HepG2 (cell line): Measurements from ENCODE around the gene GDPD5. TPM values are rescaled to one million over a fixed set of nuclear protein-coding genes. Genes with fewer than 3 reads are reported as not detected.

Experiments used
- CBFB ChIP-seq: sonication (generic); formaldehyde crosslinking; IDR thresholded peaks from 2 replicates; pipeline ENCODE4 v1.4.0; 2020; ENCODE audit warnings: missing genetic modification reagents
- EEA1 ChIP-seq: sonication (generic); formaldehyde crosslinking; IDR thresholded peaks from 2 replicates; pipeline ENCODE4 v1.5.1; 2020; ENCODE audit warnings: mild to moderate bottlenecking, missing genetic modification reagents, borderline replicate concordance
- HNRNPL ChIP-seq: fragments of 200-400 bp; formaldehyde crosslinking; IDR thresholded peaks from 2 replicates; pipeline ENCODE4 v1.6.1; 2017; ENCODE audit warnings: mild to moderate bottlenecking, low read depth, low read length
- RBM22 ChIP-seq: fragments of 200-400 bp; formaldehyde crosslinking; optimal IDR thresholded peaks from 2 replicates; pipeline ENCODE3; 2017; ENCODE audit warnings: mild to moderate bottlenecking, low read length, moderate library complexity
- ZFP36L1 ChIP-seq: sonication (generic); formaldehyde crosslinking; IDR thresholded peaks from 2 replicates; pipeline ENCODE4 v1.8.0; 2022; ENCODE audit warnings: mild to moderate bottlenecking, missing genetic modification reagents, moderate library complexity
- ZFP82 ChIP-seq: sonication (generic); formaldehyde crosslinking; IDR thresholded peaks from 2 replicates; pipeline ENCODE4 v1.5.1; 2020; ENCODE audit warnings: mild to moderate bottlenecking, missing genetic modification reagents, borderline replicate concordance
- ZNF235 ChIP-seq: sonication (generic); formaldehyde crosslinking; IDR thresholded peaks from 2 replicates; pipeline ENCODE4 v1.8.1; 2023; ENCODE audit warnings: mild to moderate bottlenecking, missing genetic modification reagents, borderline replicate concordance
- ZNF354B ChIP-seq: sonication (generic); formaldehyde crosslinking; IDR thresholded peaks from 2 replicates; pipeline ENCODE4 v1.8.0; 2022; ENCODE audit warnings: mild to moderate bottlenecking, missing genetic modification reagents
- ZNF879 ChIP-seq: sonication (generic); formaldehyde crosslinking; IDR thresholded peaks from 2 replicates; pipeline ENCODE4 v1.8.1; 2023; ENCODE audit warnings: missing genetic modification reagents
- polyA plus RNA-seq, 8 experiments: library from polyadenylated mRNA; depleted of rRNA in 3 of 8; stranded (reverse) in 7 of 8; unstranded in 1 of 8; fragments of >200 nt; fragmentation: Illumina TruSeq in 4 of 8; extraction: Trizol in 4 of 8; gene quantifications; 2 replicates each; pipeline versions ENCODE4 v1.2.1 to v1.2.3, GENCODE V29; 2011 to 2016; ENCODE audit warnings: low read depth in 4 of 8, missing spikeins in 1 of 8, mixed read lengths in 1 of 8; ENCODE audit not compliant: insufficient read depth in 1 of 8
- total RNA-seq, 5 experiments: library from RNA; depleted of rRNA; stranded (reverse); fragments of >200 nt; fragmentation: Illumina TruSeq; extraction: Trizol; gene quantifications; 2 replicates each; pipeline ENCODE4 v1.2.3, GENCODE V29; 2016; ENCODE audit warnings: low read depth in 1 of 5
- TF ChIP-seq, protein P1 (sequence below): sonication (generic); formaldehyde crosslinking; IDR thresholded peaks from 2 replicates; pipeline ENCODE4 v1.4.0; 2020; ENCODE audit warnings: missing genetic modification reagents
- TF ChIP-seq, protein P2 (sequence below): conservative IDR thresholded peaks from 2 replicates; pipeline ENCODE4 v1.6.1; 2018; ENCODE audit warnings: missing genetic modification reagents
- TF ChIP-seq, protein P3 (sequence below): sonication (generic); formaldehyde crosslinking; IDR thresholded peaks from 2 replicates; pipeline ENCODE4 v1.8.1; 2023; ENCODE audit warnings: mild to moderate bottlenecking, missing genetic modification reagents
- TF ChIP-seq, protein P4 (sequence below): sonication (generic); formaldehyde crosslinking; IDR thresholded peaks from 2 replicates; pipeline ENCODE4 v1.5.1; 2020; ENCODE audit warnings: mild to moderate bottlenecking, missing genetic modification reagents, moderate library complexity
- TF ChIP-seq, protein P5 (sequence below): sonication (generic); formaldehyde crosslinking; IDR thresholded peaks from 2 replicates; pipeline ENCODE4 v1.4.0; 2020; ENCODE audit warnings: mild to moderate bottlenecking, low read depth, missing genetic modification reagents

Gene GDPD5
- total and polyA plus RNA-seq, 2 of the 13 experiments (the other 11 are each of a cell fraction or from before 2014, with no cell fraction given): 55.0 to 67.5 TPM

DNA sequence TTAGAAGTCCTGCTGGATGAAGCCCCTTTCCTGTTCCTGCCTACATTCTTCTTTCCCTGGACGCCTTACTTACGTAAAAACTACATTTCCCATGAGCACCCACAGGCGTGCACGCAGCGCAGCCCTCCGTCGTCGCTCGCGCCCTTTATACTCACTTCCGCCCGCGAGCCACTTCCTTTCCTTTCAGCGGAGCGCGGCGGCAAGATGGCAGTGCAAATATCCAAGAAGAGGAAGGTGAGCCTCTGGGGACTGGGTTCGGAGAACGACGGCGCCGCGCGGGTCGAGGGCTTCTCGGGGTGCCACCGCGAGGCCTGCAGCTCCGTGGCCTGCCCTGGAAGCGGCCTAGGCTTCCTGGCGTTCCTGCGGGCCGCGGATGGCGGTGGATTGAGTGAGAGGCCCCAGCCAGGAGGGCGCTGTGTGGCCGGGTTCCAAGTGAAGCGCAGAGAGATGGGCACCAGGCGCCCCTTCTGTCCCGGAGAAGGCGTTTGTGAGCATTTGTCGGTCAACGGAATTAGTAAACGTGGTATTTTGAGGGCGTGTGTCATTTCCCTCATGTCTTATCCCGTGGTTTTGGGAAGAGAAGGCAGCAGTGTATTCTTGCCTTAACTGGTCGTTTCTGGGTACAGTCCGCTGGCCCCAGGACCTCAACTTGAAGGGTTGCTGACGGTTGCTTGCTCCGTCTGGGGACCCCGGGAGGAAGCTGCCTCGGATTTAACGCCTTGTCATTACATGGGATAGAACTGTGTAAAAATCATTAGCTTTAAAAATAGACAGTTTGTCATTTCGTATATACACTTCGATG lies 126.2 kb downstream of the GDPD5 start, which contains the start of gene RPS3 (continued):
- TF ChIP-seq, protein P1, sequence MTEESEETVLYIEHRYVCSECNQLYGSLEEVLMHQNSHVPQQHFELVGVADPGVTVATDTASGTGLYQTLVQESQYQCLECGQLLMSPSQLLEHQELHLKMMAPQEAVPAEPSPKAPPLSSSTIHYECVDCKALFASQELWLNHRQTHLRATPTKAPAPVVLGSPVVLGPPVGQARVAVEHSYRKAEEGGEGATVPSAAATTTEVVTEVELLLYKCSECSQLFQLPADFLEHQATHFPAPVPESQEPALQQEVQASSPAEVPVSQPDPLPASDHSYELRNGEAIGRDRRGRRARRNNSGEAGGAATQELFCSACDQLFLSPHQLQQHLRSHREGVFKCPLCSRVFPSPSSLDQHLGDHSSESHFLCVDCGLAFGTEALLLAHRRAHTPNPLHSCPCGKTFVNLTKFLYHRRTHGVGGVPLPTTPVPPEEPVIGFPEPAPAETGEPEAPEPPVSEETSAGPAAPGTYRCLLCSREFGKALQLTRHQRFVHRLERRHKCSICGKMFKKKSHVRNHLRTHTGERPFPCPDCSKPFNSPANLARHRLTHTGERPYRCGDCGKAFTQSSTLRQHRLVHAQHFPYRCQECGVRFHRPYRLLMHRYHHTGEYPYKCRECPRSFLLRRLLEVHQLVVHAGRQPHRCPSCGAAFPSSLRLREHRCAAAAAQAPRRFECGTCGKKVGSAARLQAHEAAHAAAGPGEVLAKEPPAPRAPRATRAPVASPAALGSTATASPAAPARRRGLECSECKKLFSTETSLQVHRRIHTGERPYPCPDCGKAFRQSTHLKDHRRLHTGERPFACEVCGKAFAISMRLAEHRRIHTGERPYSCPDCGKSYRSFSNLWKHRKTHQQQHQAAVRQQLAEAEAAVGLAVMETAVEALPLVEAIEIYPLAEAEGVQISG (CRISPR knock-in tag): peak; percentile 95
- TF ChIP-seq CBFB (CRISPR knock-in tag) (peak; percentile 76), ZFP36L1 (CRISPR knock-in tag) (no peak; the same call in 1 of the 2 replicates), EEA1 (CRISPR knock-in tag) (no peak), ZNF235 (CRISPR knock-in tag) (peak; percentile 59; the same call in 1 of the 2 replicates), HNRNPL (peak; percentile 90), ZFP82 (CRISPR knock-in tag) (no peak; the same call in 1 of the 2 replicates), ZNF879 (CRISPR knock-in tag) (peak; percentile 42; the same call in 1 of the 2 replicates), ZNF354B (CRISPR knock-in tag) (peak; percentile 91; the same call in 1 of the 2 replicates), RBM22 (peak; percentile 28)
- TF ChIP-seq, protein P2, sequence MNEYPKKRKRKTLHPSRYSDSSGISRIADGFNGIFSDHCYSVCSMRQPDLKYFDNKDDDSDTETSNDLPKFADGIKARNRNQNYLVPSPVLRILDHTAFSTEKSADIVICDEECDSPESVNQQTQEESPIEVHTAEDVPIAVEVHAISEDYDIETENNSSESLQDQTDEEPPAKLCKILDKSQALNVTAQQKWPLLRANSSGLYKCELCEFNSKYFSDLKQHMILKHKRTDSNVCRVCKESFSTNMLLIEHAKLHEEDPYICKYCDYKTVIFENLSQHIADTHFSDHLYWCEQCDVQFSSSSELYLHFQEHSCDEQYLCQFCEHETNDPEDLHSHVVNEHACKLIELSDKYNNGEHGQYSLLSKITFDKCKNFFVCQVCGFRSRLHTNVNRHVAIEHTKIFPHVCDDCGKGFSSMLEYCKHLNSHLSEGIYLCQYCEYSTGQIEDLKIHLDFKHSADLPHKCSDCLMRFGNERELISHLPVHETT (CRISPR knock-in tag): peak; percentile 29; the same call in 1 of the 2 replicates
- TF ChIP-seq, protein P3, sequence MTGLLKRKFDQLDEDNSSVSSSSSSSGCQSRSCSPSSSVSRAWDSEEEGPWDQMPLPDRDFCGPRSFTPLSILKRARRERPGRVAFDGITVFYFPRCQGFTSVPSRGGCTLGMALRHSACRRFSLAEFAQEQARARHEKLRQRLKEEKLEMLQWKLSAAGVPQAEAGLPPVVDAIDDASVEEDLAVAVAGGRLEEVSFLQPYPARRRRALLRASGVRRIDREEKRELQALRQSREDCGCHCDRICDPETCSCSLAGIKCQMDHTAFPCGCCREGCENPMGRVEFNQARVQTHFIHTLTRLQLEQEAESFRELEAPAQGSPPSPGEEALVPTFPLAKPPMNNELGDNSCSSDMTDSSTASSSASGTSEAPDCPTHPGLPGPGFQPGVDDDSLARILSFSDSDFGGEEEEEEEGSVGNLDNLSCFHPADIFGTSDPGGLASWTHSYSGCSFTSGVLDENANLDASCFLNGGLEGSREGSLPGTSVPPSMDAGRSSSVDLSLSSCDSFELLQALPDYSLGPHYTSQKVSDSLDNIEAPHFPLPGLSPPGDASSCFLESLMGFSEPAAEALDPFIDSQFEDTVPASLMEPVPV (CRISPR knock-in tag): peak; percentile 95
- TF ChIP-seq, protein P4, sequence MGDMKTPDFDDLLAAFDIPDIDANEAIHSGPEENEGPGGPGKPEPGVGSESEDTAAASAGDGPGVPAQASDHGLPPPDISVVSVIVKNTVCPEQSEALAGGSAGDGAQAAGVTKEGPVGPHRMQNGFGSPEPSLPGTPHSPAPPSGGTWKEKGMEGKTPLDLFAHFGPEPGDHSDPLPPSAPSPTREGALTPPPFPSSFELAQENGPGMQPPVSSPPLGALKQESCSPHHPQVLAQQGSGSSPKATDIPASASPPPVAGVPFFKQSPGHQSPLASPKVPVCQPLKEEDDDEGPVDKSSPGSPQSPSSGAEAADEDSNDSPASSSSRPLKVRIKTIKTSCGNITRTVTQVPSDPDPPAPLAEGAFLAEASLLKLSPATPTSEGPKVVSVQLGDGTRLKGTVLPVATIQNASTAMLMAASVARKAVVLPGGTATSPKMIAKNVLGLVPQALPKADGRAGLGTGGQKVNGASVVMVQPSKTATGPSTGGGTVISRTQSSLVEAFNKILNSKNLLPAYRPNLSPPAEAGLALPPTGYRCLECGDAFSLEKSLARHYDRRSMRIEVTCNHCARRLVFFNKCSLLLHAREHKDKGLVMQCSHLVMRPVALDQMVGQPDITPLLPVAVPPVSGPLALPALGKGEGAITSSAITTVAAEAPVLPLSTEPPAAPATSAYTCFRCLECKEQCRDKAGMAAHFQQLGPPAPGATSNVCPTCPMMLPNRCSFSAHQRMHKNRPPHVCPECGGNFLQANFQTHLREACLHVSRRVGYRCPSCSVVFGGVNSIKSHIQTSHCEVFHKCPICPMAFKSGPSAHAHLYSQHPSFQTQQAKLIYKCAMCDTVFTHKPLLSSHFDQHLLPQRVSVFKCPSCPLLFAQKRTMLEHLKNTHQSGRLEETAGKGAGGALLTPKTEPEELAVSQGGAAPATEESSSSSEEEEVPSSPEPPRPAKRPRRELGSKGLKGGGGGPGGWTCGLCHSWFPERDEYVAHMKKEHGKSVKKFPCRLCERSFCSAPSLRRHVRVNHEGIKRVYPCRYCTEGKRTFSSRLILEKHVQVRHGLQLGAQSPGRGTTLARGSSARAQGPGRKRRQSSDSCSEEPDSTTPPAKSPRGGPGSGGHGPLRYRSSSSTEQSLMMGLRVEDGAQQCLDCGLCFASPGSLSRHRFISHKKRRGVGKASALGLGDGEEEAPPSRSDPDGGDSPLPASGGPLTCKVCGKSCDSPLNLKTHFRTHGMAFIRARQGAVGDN (CRISPR knock-in tag): peak; percentile 94
- TF ChIP-seq, protein P5, sequence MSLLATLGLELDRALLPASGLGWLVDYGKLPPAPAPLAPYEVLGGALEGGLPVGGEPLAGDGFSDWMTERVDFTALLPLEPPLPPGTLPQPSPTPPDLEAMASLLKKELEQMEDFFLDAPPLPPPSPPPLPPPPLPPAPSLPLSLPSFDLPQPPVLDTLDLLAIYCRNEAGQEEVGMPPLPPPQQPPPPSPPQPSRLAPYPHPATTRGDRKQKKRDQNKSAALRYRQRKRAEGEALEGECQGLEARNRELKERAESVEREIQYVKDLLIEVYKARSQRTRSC (CRISPR knock-in tag): 0 out of 2 replicates have a peak, but pooled peaks have one; percentile 72
